Transverse colon (tissue), 4 donors: ENCODE measurements around the gene PRSS12. TPM values are rescaled to one million over a fixed set of nuclear protein-coding genes. Genes with fewer than 3 reads are reported as not detected.

ENCODE experiments used
- DNase-seq: peaks from one replicate; pipeline ENCODE4 v3.0.0-alpha.2; 2019
- H3K27ac ChIP-seq, 4 donors: fragments of 200-600 bp; sonication (generic); 2 replicates each; pipeline ENCODE4 v1.5.1; 2016 to 2018; ENCODE audit warnings: inconsistent platforms in 4 of 4
- H3K27me3 ChIP-seq: fragments of 200-600 bp; sonication (generic); 2 replicates; pipeline ENCODE4 v1.5.1; 2017; ENCODE audit warnings: inconsistent platforms
- H3K36me3 ChIP-seq, 4 donors: fragments of 200-600 bp; sonication (generic); 2 replicates each; pipeline ENCODE4 v1.5.1; 2017 to 2019; ENCODE audit warnings: inconsistent platforms in 4 of 4
- H3K4me1 ChIP-seq, 4 donors: fragments of 200-600 bp; sonication (generic); 2 replicates each; pipeline ENCODE4 v1.5.1; 2017 to 2020; ENCODE audit warnings: inconsistent platforms in 4 of 4
- H3K4me3 ChIP-seq, 4 donors: fragments of 200-600 bp; sonication (generic); 1 replicate in 1 of 4; 2 replicates in 3 of 4; pipeline versions ENCODE4 v1.5.1 to v1.6.1; 2017 to 2019; ENCODE audit warnings: inconsistent platforms in 4 of 4
- H3K9me3 ChIP-seq, 2 donors: fragments of 200-600 bp; sonication (generic); 2 replicates each; pipeline ENCODE4 v1.5.1; 2017 to 2019; ENCODE audit warnings: inconsistent platforms in 2 of 2
- CTCF ChIP-seq, 5 experiments: fragments of 200-600 bp in 3 of 5; fragments of 450-650 bp in 2 of 5; sonication (generic) in 3 of 5; IDR thresholded peaks; 1 replicate in 2 of 5; 2 replicates in 3 of 5; pipeline ENCODE4 v1.5.1; 2016 to 2017; ENCODE audit warnings: antibody characterized with exemption in 5 of 5, inconsistent platforms in 3 of 5, mild to moderate bottlenecking in 2 of 5, moderate library complexity in 1 of 5
- EP300 ChIP-seq: sonication (generic); formaldehyde crosslinking; IDR thresholded peaks from one replicate; pipeline ENCODE4 v1.6.1; 2017; ENCODE audit warnings: antibody characterized with exemption, low read depth
- POLR2A ChIP-seq: fragments of 450-650 bp; IDR thresholded peaks from one replicate; pipeline ENCODE4 v1.6.1; 2016; ENCODE audit warnings: antibody characterized with exemption, mild to moderate bottlenecking, moderate library complexity
- POLR2AphosphoS5 ChIP-seq, 3 donors: sonication (generic); formaldehyde crosslinking; IDR thresholded peaks; one replicate each; pipeline ENCODE4 v1.6.1; 2016; ENCODE audit warnings: antibody characterized with exemption in 3 of 3
- WGBS, 2 donors: methylation state at CpG; one replicate each; pipeline ENCODE4 v1.1.5; 2018; ENCODE audit warnings: low coverage in 1 of 2; 5-methylcytosine and 5-hydroxymethylcytosine counted together
- in situ Hi-C, 4 donors: fragments of 200-750 bp; cut with MboI; loops; one replicate each; pipeline versions ENCODE4 v1.15.0 to v1.15.1; 2017; ENCODE audit warnings: low sequenced_read_pairs in 3 of 4, low pct_ligation_motif_present in 1 of 4, low pct_unique_long_range_greater_than_20kb in 1 of 4
- intact Hi-C: fragments of 100-400 bp; cut with DNase I; formaldehyde crosslinking; loops from one replicate; pipeline ENCODE4 v1.15.1; 2023; ENCODE audit warnings: low total_unique reads
- total RNA-seq, 4 donors: library from RNA; depleted of rRNA; stranded (reverse); fragments of >200 nt; gene quantifications; one replicate each; pipeline ENCODE4 v1.1.0, GENCODE V29; 2016

PRSS12 gene
- total RNA-seq, 4 donors from 2014 or later = 58.0 to 146 (median 84.3) TPM

DNA sequence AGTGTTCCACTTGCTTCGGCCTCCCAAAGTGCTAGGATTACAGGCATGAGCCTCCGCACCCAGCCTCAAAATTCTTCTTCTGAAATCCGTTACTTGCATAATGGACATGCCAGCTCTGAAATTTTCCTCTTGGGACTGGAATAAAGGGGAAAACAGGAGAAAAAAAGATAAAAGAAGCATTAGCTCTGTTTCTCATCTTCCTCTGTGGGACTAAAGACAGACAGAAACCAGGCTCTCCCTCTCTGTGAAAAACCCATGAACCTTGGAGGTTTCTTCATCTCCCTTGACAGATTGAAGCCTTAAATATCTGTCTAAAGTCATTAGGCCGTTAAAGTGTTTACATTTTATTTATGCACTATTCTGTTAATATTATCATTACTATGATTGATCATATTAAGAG, 19.4 kb upstream of the PRSS12 start:
- no peaks in the 10 kb centered on the region for H3K9me3 ChIP-seq
- no peaks in the 10 kb centered on the region for H3K27me3 ChIP-seq
- in situ Hi-C loops = no loop called here
- no peak for TF ChIP-seq POLR2AphosphoS5 (IDR thresholded peaks at IDR 0.05)
- no peak for TF ChIP-seq POLR2A
- no peak for TF ChIP-seq EP300
- TF ChIP-seq CTCF (IDR thresholded peaks at IDR 0.05) = no peak
- WGBS, 2 donors = 81 to 85% methylated on average over 4 of the region's 4 CpGs
- no peak for DNase-seq
- intact Hi-C loops = no loop called here
- H3K4me3 ChIP-seq = no peak overlapping the region
- H3K27ac ChIP-seq = no peak overlapping the region
- no peaks in the 10 kb centered on the region for H3K4me1 ChIP-seq
- H3K36me3 ChIP-seq = no peaks in the 10 kb centered on the region

DNA sequence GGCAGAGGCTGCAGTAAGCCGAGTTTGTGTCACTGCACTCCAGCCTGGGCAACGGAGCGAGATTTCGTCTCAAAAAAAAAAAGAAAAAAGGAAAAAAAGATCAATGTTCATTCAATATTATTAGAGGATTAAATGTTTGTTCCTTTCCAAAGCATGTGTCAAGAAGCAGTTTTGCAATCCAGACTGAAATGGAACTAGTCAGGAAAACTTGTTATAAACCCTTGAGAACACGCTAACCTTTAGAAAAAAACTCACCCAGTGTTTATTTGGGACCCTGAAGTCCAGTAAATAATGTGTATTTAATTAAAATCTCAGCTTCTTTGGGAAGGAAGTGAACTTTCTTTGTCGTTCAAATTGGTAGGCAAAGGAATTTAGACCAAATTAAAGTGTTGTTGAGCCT, 16.4 kb upstream of the PRSS12 start:
- WGBS, 2 donors = 69 to 73% methylated on average over 6 of the region's 6 CpGs
- TF ChIP-seq POLR2A (no peak), POLR2AphosphoS5 (IDR thresholded peaks at IDR 0.05) (no peak), EP300 (no peak), CTCF (IDR thresholded peaks at IDR 0.05) (no peak)
- in situ Hi-C loops = no loop called here

DNA sequence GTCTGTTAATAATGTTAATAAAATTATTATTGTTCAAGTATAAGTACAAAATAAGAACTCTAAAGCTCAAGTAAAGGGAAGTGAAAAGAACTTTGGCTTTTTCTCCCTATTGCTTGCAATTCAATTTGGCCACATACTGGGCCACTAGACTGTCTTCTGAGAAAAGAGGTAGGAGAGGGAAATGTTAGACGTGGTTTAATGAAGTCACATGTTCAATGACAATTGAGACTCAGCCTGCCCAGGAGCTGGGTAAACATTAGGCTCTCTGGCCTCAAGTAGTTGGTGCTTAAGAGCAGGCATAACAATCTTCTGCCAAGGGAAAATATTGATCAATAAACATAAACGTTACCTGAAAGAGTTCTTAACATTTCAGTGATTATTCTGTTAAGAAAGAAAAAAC, 15.1 kb upstream of the PRSS12 start:
- WGBS, 2 donors = 57 to 71% methylated on average over 2 of the region's 2 CpGs
- H3K4me3 ChIP-seq = no peak overlapping the region
- H3K27me3 ChIP-seq = no peaks in the 10 kb centered on the region
- in situ Hi-C loops (no loop called here), intact Hi-C loops (no loop called here)
- no peaks in the 10 kb centered on the region for H3K36me3 ChIP-seq
- DNase-seq = no peak
- TF ChIP-seq POLR2A (no peak), EP300 (no peak), CTCF (IDR thresholded peaks at IDR 0.05) (no peak), POLR2AphosphoS5 (IDR thresholded peaks at IDR 0.05) (no peak)
- no peak overlapping the region for H3K27ac ChIP-seq
- no peaks in the 10 kb centered on the region for H3K9me3 ChIP-seq
- no peaks in the 10 kb centered on the region for H3K4me1 ChIP-seq

More for the DNA sequence above, 16.4 kb upstream of the PRSS12 start:
- intact Hi-C loops = no loop called here
- H3K9me3 ChIP-seq = no peaks in the 10 kb centered on the region
- H3K4me1 ChIP-seq = no peaks in the 10 kb centered on the region
- H3K36me3 ChIP-seq = no peaks in the 10 kb centered on the region
- DNase-seq = no peak
- no peak overlapping the region for H3K27ac ChIP-seq
- no peaks in the 10 kb centered on the region for H3K27me3 ChIP-seq
- no peak overlapping the region for H3K4me3 ChIP-seq

DNA sequence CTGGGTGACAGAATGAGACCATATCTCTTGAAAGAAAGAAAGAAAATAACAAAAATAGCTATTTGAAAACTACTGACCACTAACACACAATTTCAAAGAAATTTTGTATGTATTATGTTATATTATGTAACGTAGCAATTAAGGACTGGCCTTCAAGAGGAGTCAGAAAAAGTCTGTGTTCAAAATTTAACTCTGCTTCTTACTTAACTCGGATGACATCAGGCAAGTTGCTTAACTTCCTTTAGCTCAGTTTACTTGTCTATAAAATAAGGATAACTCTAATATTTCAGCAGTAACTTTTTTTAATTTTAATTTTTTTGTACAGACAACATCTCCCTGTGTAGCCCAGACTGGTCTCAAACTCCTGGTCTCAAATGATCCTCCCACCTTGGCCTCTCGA, 14.6 kb upstream of the PRSS12 start:
- intact Hi-C loops (no loop called here), in situ Hi-C loops (no loop called here)
- no peak overlapping the region for H3K27ac ChIP-seq
- DNase-seq = no peak
- H3K4me3 ChIP-seq = no peak overlapping the region
- H3K36me3 ChIP-seq = no peaks in the 10 kb centered on the region
- no peaks in the 10 kb centered on the region for H3K4me1 ChIP-seq
- TF ChIP-seq POLR2AphosphoS5 (IDR thresholded peaks at IDR 0.05) (no peak), POLR2A (no peak), CTCF (IDR thresholded peaks at IDR 0.05) (no peak), EP300 (no peak)
- H3K9me3 ChIP-seq = no peaks in the 10 kb centered on the region
- H3K27me3 ChIP-seq = no peaks in the 10 kb centered on the region
- 86 to 89% methylated on average over 3 of the region's 3 CpGs for WGBS, 2 donors
